Endothelial cell of umbilical vein (primary cell): ENCODE data around the gene MEX3D. TPM values are rescaled to one million over a fixed set of nuclear protein-coding genes. Genes with fewer than 3 reads are reported as not detected.
A peak's percentile ranks its signal among the peaks of the same experiment; 100 is the strongest.

ENCODE experiments used
- BruUV-seq: library from RNA; stranded (reverse); fragments of 400-500 nt; replicated peaks from 2 replicates; lab custom pipeline; 2021; lab: Mats Ljungman, UMichigan
- CTCF ChIA-PET: fragments of 300-600, 350-600 bp; sonication (Branson Sonifier 250); formaldehyde crosslinking; loops from one replicate; lab custom pipeline; 2021; ENCODE audit warnings: antibody characterized with exemption, inconsistent platforms; lab: Charles Lee
- POLR2A ChIA-PET: fragments of 300-600, 350-600 bp; sonication (Branson Sonifier 250); formaldehyde crosslinking; loops from one replicate; lab custom pipeline; 2021; ENCODE audit warnings: antibody characterized with exemption, inconsistent platforms; lab: Charles Lee
- DNase-seq: peaks from one replicate; pipeline ENCODE4 v3.0.0-alpha.2; 2011; ENCODE audit warnings: low read depth, low spot score
- FAIRE-seq: peaks from 2 replicates; lab custom pipeline; 2011; peaks lifted over from hg19 to GRCh38; lab: Jason Lieb, UNC
- H2AFZ ChIP-seq: 2 replicates; pipeline ENCODE4 v1.6.0; 2012; ENCODE audit warnings: low read depth, low read length, control low read depth, inconsistent platforms
- H3K27ac ChIP-seq: 2 replicates; pipeline ENCODE4 v1.5.1; 2011; ENCODE audit warnings: low read depth, mild to moderate bottlenecking, control low read depth, low read length, moderate library complexity; ENCODE audit not compliant: insufficient read depth
- H3K27me3 ChIP-seq, 2 experiments: 2 replicates each; pipeline versions ENCODE4 v1.6.0 to v1.6.1; 2011; ENCODE audit warnings: low read length in 2 of 2, mixed read lengths in 1 of 2; ENCODE audit not compliant: control insufficient read depth in 2 of 2, insufficient read depth in 2 of 2
- H3K36me3 ChIP-seq, 2 experiments: 2 replicates in 1 of 2; 3 replicates in 1 of 2; pipeline ENCODE4 v1.5.1; 2011; ENCODE audit warnings: low read length in 2 of 2, mild to moderate bottlenecking in 1 of 2, moderate library complexity in 1 of 2; ENCODE audit not compliant: control insufficient read depth in 2 of 2, insufficient read depth in 2 of 2; ENCODE audit errors: extremely low read depth in 1 of 2
- H3K4me1 ChIP-seq: 3 replicates; pipeline ENCODE4 v1.5.1; 2011; ENCODE audit warnings: mild to moderate bottlenecking, low read length; ENCODE audit not compliant: control insufficient read depth, insufficient read depth; ENCODE audit errors: extremely low read depth
- H3K4me2 ChIP-seq: 2 replicates; pipeline ENCODE4 v1.6.1; 2011; ENCODE audit warnings: low read length, control low read depth, mixed read lengths; ENCODE audit not compliant: insufficient read depth
- H3K4me3 ChIP-seq, 3 experiments: fragments of 200-600 bp in 1 of 3; sonication (generic), shearing (Covaris generic) in 1 of 3; replicated peaks in 1 of 3; 2 replicates each; pipeline ENCODE4 v1.5.1; 2011 to 2016; ENCODE audit warnings: control low read depth in 3 of 3, low read length in 3 of 3, mild to moderate bottlenecking in 2 of 3, inconsistent platforms in 1 of 3, low read depth in 1 of 3, moderate library complexity in 1 of 3; ENCODE audit not compliant: insufficient read depth in 1 of 3
- H3K79me2 ChIP-seq: 2 replicates; pipeline ENCODE4 v1.6.0; 2012; ENCODE audit warnings: low read length, inconsistent platforms; ENCODE audit not compliant: control insufficient read depth, insufficient read depth
- H3K9ac ChIP-seq: replicated peaks from 2 replicates; pipeline ENCODE3; 2011; ENCODE audit warnings: low read length, control low read depth; ENCODE audit not compliant: insufficient read depth; ENCODE audit errors: extremely low read depth
- H3K9me1 ChIP-seq: replicated peaks from 3 replicates; pipeline ENCODE4 v1.6.0; 2011; ENCODE audit warnings: mild to moderate bottlenecking, low read length; ENCODE audit not compliant: control insufficient read depth, insufficient read depth; ENCODE audit errors: extremely low read depth
- H3K9me3 ChIP-seq: replicated peaks from 2 replicates; pipeline ENCODE4 v1.5.1; 2012; ENCODE audit warnings: low read length, inconsistent platforms; ENCODE audit not compliant: control insufficient read depth, insufficient read depth
- H4K20me1 ChIP-seq: replicated peaks from 2 replicates; pipeline ENCODE3; 2011; ENCODE audit warnings: mild to moderate bottlenecking, low read length; ENCODE audit not compliant: control insufficient read depth, insufficient read depth; ENCODE audit errors: extremely low read depth
- GATA2 ChIP-seq: IDR thresholded peaks from 2 replicates; pipeline ENCODE4 v1.7.0; 2011; ENCODE audit warnings: low read depth, mild to moderate bottlenecking, moderate library complexity, mixed read lengths, low read length; ENCODE audit not compliant: insufficient read length, insufficient read depth
- MAX ChIP-seq: IDR thresholded peaks from 2 replicates; pipeline ENCODE4 v1.6.1; 2011; ENCODE audit not compliant: insufficient read depth, insufficient read length
- MYC ChIP-seq: IDR thresholded peaks from one replicate; pipeline ENCODE4 v1.6.1; 2011; ENCODE audit warnings: mild to moderate bottlenecking, low read depth, low read length
- POLR2A ChIP-seq: IDR thresholded peaks from 2 replicates; pipeline ENCODE4 v1.6.1; 2012; ENCODE audit warnings: low read depth, mild to moderate bottlenecking, control low read depth, low read length
- POLR2AphosphoS5 ChIP-seq: IDR thresholded peaks from 2 replicates; pipeline ENCODE4 v1.6.1; 2012; ENCODE audit warnings: low read depth, mild to moderate bottlenecking, control low read depth, low read length, moderate library complexity; ENCODE audit not compliant: insufficient read depth
- dilution Hi-C: fragments of 300-500 bp; cut with MboI; formaldehyde crosslinking; loops from one replicate; pipeline ENCODE4 v1.15.0; 2019; ENCODE audit warnings: low sequenced_read_pairs; ENCODE audit not compliant: extremely low pct_ligation_motif_present
- intact Hi-C: fragments of 100-400 bp; cut with micrococcal nuclease; formaldehyde crosslinking; loops from one replicate; pipeline ENCODE4 v1.10.0; 2022
- polyA plus RNA-seq, 4 experiments: library from polyadenylated mRNA; depleted of rRNA in 3 of 4; stranded (reverse) in 3 of 4; unstranded in 1 of 4; fragments of >200 nt; gene quantifications; 2 replicates each; pipeline versions ENCODE4 v1.2.1 to v1.2.3, GENCODE V29; 2011 to 2012; ENCODE audit warnings: missing spikeins in 1 of 4
- total RNA-seq: library from RNA; stranded (reverse); gene quantifications from 2 replicates; pipeline ENCODE4 v1.2.3, GENCODE V29; 2021

The MEX3D gene
- total and polyA plus RNA-seq, 2 donors (not counting 3 experiments of a cell fraction or from before 2014, with no cell fraction given), result 30.0 to 96.7 TPM

DNA sequence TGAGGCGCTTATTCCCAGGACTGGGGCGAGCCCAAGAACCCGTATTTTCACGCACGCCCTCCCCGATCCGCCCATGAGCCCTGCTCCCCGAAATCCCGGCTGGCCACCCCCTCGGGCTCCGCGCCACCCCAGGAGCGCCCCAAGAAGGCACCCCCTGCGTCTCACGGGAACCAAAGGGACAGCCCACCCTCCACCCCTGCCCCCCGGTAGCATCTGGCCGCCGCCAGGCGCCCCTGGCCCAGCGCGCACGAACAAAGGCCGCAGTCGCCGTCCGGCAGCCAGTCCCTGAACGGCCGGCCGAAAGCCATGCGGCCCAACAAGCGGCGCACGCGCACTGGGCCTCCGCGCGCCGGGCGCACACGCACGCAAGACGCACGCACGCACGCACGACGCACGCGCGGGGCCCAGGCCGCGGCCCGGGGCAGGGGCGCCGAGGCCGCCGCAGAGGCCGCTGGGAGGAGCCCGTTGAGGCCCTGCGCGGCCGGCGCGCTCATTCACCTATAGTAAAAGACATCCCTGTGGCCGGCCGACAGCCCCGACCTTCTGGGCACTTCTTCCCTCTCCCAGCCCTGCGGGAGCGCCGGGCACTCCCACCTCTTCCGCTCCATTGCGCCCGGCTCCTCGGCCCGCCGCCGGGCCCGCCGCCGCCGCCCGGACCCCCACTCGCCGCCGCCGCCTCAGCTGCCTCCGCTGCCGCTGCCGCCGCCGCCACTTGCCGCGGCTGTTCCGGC, 24.1 kb upstream of the MEX3D start:
- Histone ChIP-seq H3K27me3 (no peaks in the 10 kb centered on the region), H3K79me2 (peaks cover 47% of the 10 kb centered on the region), H3K9me1 (no peaks in the 10 kb centered on the region), H3K4me2 (peak overlapping the region; percentile 95), H2AFZ (peak overlapping the region; percentile 59), H3K36me3 (peaks cover 3 to 6% of the 10 kb centered on the region in 2 experiments), H3K27ac (peak overlapping the region; percentile 88), H3K9ac (peak overlapping the region; percentile 100), H4K20me1 (no peaks in the 10 kb centered on the region), H3K4me3 (peak overlapping the region; percentile 89 to 99 (median 99)), H3K9me3 (no peaks in the 10 kb centered on the region), H3K4me1 (peaks cover 15% of the 10 kb centered on the region)
- intact Hi-C loops, result loop anchor here (1.0 to 10.0 kb wide), 3 partner anchors 13 to 187 kb away; partner anchors contain the start of genes DAZAP1, GAMT and UQCR11
- no TSS peak for BruUV-seq
- DNase-seq (peak; percentile 85), FAIRE-seq (peak; percentile 47)
- ChIA-PET CTCF (interaction anchor here (0.9 to 4.0 kb wide), 6 partner anchors 13 to 246 kb away, joined by 3 to 26 read pairs (median 4); partner anchors contain the start of gene UQCR11), POLR2A (no interaction called here)
- TF ChIP-seq MAX (peak; percentile 58), POLR2AphosphoS5 (peak; percentile 100), MYC (peak; percentile 92), GATA2 (no peak), POLR2A (peak; percentile 98)
- dilution Hi-C loops, result no loop called here
